Activated CD8-positive, alpha-beta memory T cell treated with anti-CD3 and anti-CD28 coated beads, Interleukin-2, amount 50 U/mL, for 48 hours (primary cell): ENCODE data around the gene PDCL2.
"Not testable (repeated sequence)": the region's sequence is repeated elsewhere in the genome, so short reads cannot be mapped to it uniquely, and the experiment has no call there.

Experiments
- DNase-seq: peaks from one replicate; pipeline ENCODE4 v3.0.0-alpha.2; 2020

PDCL2 gene

GRCh38 chr4:55592014-55592413 lies at the start of gene PDCL2:
TSS of gene PDCL2 (minus strand) at chr4:55592245. CDS start at chr4:55592109, 136 bp downstream.
- DNase-seq, result no peak

- DNase-seq, result no peak
These were observed 45.3 kb upstream of the PDCL2 start for GRCh38 chr4:55637272-55637820.

- DNase-seq, result no peak
These were observed 44.6 kb upstream of the PDCL2 start for GRCh38 chr4:55636656-55636999.

GRCh38 chr4:55635741-55636655 lies 44.0 kb upstream of the PDCL2 start, which contains the start of gene NMU:
TSS of gene NMU (minus strand) at chr4:55636298. CDS start at chr4:55636192, 106 bp downstream.
- peak; percentile 71 for DNase-seq

GRCh38 chr4:55635282-55635681 lies 43.2 kb upstream of the PDCL2 start:
- no peak for DNase-seq

GRCh38 chr4:55634417-55635128 lies 42.5 kb upstream of the PDCL2 start:
- DNase-seq, result no peak

GRCh38 chr4:55633903-55634302 lies 41.9 kb upstream of the PDCL2 start:
- no peak for DNase-seq

- no peak for DNase-seq
These were observed 33.8 kb upstream of the PDCL2 start for GRCh38 chr4:55625835-55626234.

GRCh38 chr4:55624063-55624462 lies 32.0 kb upstream of the PDCL2 start:
- DNase-seq, result not testable (repeated sequence)

- DNase-seq, result no peak
These were observed 26.6 kb upstream of the PDCL2 start for GRCh38 chr4:55618546-55619143.

- DNase-seq, result no peak
These were observed 25.6 kb upstream of the PDCL2 start for GRCh38 chr4:55617587-55618197.

GRCh38 chr4:55615008-55615407 lies 23.0 kb upstream of the PDCL2 start:
- no peak for DNase-seq

GRCh38 chr4:55613621-55614020 lies 21.6 kb upstream of the PDCL2 start:
- DNase-seq, result no peak

GRCh38 chr4:55612341-55612740 lies 20.3 kb upstream of the PDCL2 start:
- no peak for DNase-seq

- no peak for DNase-seq
These were observed 19.5 kb upstream of the PDCL2 start for GRCh38 chr4:55611358-55612059.

- no peak for DNase-seq
These were observed 18.3 kb upstream of the PDCL2 start for GRCh38 chr4:55610381-55610780.

- DNase-seq, result no peak
These were observed 17.4 kb upstream of the PDCL2 start for GRCh38 chr4:55609393-55609866.

GRCh38 chr4:55608591-55608990 lies 16.5 kb upstream of the PDCL2 start:
- no peak for DNase-seq

GRCh38 chr4:55604996-55605395 lies 13.0 kb upstream of the PDCL2 start:
- no peak for DNase-seq

GRCh38 chr4:55600640-55601039 lies 8.6 kb upstream of the PDCL2 start:
- DNase-seq, result no peak

- DNase-seq, result no peak
These were observed 6.6 kb upstream of the PDCL2 start for GRCh38 chr4:55598641-55599040.

- DNase-seq, result no peak
These were observed 3.9 kb downstream of the PDCL2 start for GRCh38 chr4:55588160-55588559.
